Measurements from ENCODE around the gene FTO.

DNA sequence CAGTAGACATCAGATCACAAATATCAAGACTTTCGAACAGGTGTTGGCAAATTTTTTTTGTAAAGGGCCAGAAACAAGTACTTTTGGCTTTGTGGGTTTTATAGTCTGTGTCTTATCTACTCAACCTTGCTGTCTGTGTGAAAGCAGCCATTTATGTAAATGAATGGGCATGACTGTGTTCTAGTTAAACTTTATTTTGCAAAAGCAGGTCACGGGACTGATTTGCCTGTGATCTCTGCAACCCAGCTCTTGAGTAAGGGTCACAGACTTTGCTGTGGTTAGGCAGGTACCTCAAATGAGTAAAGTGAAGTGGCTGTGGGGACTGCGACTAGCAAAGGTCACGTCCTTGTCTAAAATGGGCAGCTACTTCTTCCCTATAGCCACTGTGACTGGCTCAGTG lies 136.5 kb downstream of the FTO start:
- no peak for TF ChIP-seq POLR2A (IDR thresholded peaks at IDR 0.05)
- TF ChIP-seq, protein P1, sequence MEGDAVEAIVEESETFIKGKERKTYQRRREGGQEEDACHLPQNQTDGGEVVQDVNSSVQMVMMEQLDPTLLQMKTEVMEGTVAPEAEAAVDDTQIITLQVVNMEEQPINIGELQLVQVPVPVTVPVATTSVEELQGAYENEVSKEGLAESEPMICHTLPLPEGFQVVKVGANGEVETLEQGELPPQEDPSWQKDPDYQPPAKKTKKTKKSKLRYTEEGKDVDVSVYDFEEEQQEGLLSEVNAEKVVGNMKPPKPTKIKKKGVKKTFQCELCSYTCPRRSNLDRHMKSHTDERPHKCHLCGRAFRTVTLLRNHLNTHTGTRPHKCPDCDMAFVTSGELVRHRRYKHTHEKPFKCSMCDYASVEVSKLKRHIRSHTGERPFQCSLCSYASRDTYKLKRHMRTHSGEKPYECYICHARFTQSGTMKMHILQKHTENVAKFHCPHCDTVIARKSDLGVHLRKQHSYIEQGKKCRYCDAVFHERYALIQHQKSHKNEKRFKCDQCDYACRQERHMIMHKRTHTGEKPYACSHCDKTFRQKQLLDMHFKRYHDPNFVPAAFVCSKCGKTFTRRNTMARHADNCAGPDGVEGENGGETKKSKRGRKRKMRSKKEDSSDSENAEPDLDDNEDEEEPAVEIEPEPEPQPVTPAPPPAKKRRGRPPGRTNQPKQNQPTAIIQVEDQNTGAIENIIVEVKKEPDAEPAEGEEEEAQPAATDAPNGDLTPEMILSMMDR (IDR thresholded peaks at IDR 0.05 in 4 of 5, conservative IDR thresholded peaks at IDR 0.05 in 1 of 5) = no peak

All from gastrocnemius medialis (tissue), 4 donors.